Kidney (tissue), 22 donors: ENCODE results near the gene C15orf40. TPM values are rescaled to one million over a fixed set of nuclear protein-coding genes. Genes with fewer than 3 reads are reported as not detected.

ENCODE experiments used
- DNase-seq, 5 donors: peaks; one replicate each; pipeline ENCODE4 v3.0.0-alpha.2; 2013 to 2020
- FAIRE-seq: peaks from 2 replicates; lab custom pipeline; 2012; peaks lifted over from hg19 to GRCh38; lab: Jason Lieb, UNC
- H3K27ac ChIP-seq, 2 donors: one replicate each; pipeline ENCODE4 v1.7.0; 2013; ENCODE audit warnings: low read depth in 2 of 2, low read length in 2 of 2, inconsistent platforms in 1 of 2
- H3K27me3 ChIP-seq: one replicate; pipeline ENCODE4 v1.7.1; 2013; ENCODE audit warnings: low read length, inconsistent platforms; ENCODE audit not compliant: control insufficient read depth, insufficient read depth
- H3K36me3 ChIP-seq, 3 donors: one replicate each; pipeline versions ENCODE4 v1.7.0 to v1.7.1; 2013; ENCODE audit warnings: low read length in 3 of 3, control low read depth in 1 of 3, inconsistent platforms in 1 of 3; ENCODE audit not compliant: insufficient read depth in 3 of 3, control insufficient read depth in 2 of 3
- H3K4me1 ChIP-seq, 3 donors: one replicate each; pipeline versions ENCODE4 v1.7.0 to v1.7.1; 2013; ENCODE audit warnings: low read length in 3 of 3, inconsistent platforms in 1 of 3, low read depth in 1 of 3; ENCODE audit not compliant: control insufficient read depth in 2 of 3, insufficient read depth in 2 of 3
- H3K4me3 ChIP-seq, 3 donors: one replicate each; pipeline versions ENCODE4 v1.7.0 to v1.8.1; 2013; ENCODE audit warnings: low read length in 3 of 3, control low read depth in 1 of 3, inconsistent platforms in 1 of 3
- H3K9ac ChIP-seq, 3 donors: one replicate each; pipeline versions ENCODE4 v1.7.0 to v1.7.1; 2013; ENCODE audit warnings: low read length in 3 of 3, control low read depth in 1 of 3, inconsistent platforms in 1 of 3
- H3K9me3 ChIP-seq, 3 donors: one replicate each; pipeline versions ENCODE4 v1.7.0 to v1.7.1; 2013; ENCODE audit warnings: low read length in 3 of 3, control low read depth in 1 of 3, inconsistent platforms in 1 of 3; ENCODE audit not compliant: control insufficient read depth in 2 of 3, insufficient read depth in 1 of 3
- intact Hi-C: fragments of 100-400 bp; cut with DNase I; formaldehyde crosslinking; loops from one replicate; pipeline ENCODE4 v1.11.1; 2022
- long read RNA-seq, 10 donors: library from polyadenylated mRNA in 1 of 10; unstranded in 1 of 10; transcript quantifications; one replicate each; pipeline ENCODE4 v2.0.0 and lab custom pipeline, GENCODE V29; 2021 to 2026
- polyA plus RNA-seq: library from polyadenylated mRNA; stranded (reverse); fragments of 350-450 nt; fragmentation: Illumina TruSeq; extraction: RNeasy Lipid Tissue Mini Kit (QIAGEN cat#74804); gene quantifications from one replicate; pipeline ENCODE4 v1.2.3, GENCODE V29; 2014; ENCODE audit warnings: low read depth, low replicate concordance; ENCODE audit not compliant: insufficient read depth
- total RNA-seq: library from RNA; stranded (reverse); fragmentation: NEBNext Ultra II Directional; extraction: Animal tissue kit (Norgen Biotek cat#: 25700); gene quantifications from one replicate; pipeline ENCODE4 v1.2.1, GENCODE V29; 2021
- TF ChIP-seq, protein P1 (sequence below): IDR thresholded peaks from 3 replicates; pipeline ENCODE4 v1.5.1; 2012; ENCODE audit warnings: mild to moderate bottlenecking, moderate library complexity, borderline replicate concordance; ENCODE audit not compliant: insufficient read depth; ENCODE audit errors: extremely low read depth
- donor health status: control.
- donor health status: control.
- donor health status: control.
- donor health status: control.
- donor health status: control.
- donor health status: DM: yes; HTN: yes; CAD: no.
- donor health status: Normal renal cell carcinoma (clear cell type).

The C15orf40 gene
- total RNA-seq: 20.5 TPM
- 44.1 TPM for polyA plus RNA-seq
- long read RNA-seq, donor 1, full-length matches to known transcripts: 2 of 7 reads
- long read RNA-seq, donor 1, partial matches to known transcripts: 5 of 7 reads
- long read RNA-seq, donor 1, other reads (novel, unspliced or antisense): 0 of 7 reads
- long read RNA-seq, donor 2, full-length matches to known transcripts: 7 of 7 reads
- long read RNA-seq, donor 2, partial matches to known transcripts: 0 of 7 reads
- long read RNA-seq, donor 2, other reads (novel, unspliced or antisense): 0 of 7 reads
- long read RNA-seq, donor 3, full-length matches to known transcripts: 7 of 7 reads
- long read RNA-seq, donor 3, partial matches to known transcripts: 0 of 7 reads
- long read RNA-seq, donor 3, other reads (novel, unspliced or antisense): 0 of 7 reads
- long read RNA-seq, donor 4, full-length matches to known transcripts: 7 of 7 reads
- long read RNA-seq, donor 4, partial matches to known transcripts: 0 of 7 reads
- long read RNA-seq, donor 4, other reads (novel, unspliced or antisense): 0 of 7 reads
- long read RNA-seq, donor 5: 0 reads
- long read RNA-seq, donor 6, full-length matches to known transcripts: 12 of 43 reads
- long read RNA-seq, donor 6, partial matches to known transcripts: 31 of 43 reads
- long read RNA-seq, donor 6, other reads (novel, unspliced or antisense): 0 of 43 reads
- long read RNA-seq, donor 7, full-length matches to known transcripts: 8 of 10 reads
- long read RNA-seq, donor 7, partial matches to known transcripts: 0 of 10 reads
- long read RNA-seq, donor 7, other reads (novel, unspliced or antisense): 2 of 10 reads
- long read RNA-seq, donor 8, full-length matches to known transcripts: 9 of 9 reads
- long read RNA-seq, donor 8, partial matches to known transcripts: 0 of 9 reads
- long read RNA-seq, donor 8, other reads (novel, unspliced or antisense): 0 of 9 reads
- long read RNA-seq, donor 9, partial matches to known transcripts: 0 of 1 reads
- long read RNA-seq, donor 9, other reads (novel, unspliced or antisense): 0 of 1 reads
- long read RNA-seq, donor 10, full-length matches to known transcripts: 5 of 5 reads
- long read RNA-seq, donor 10, partial matches to known transcripts: 0 of 5 reads
- long read RNA-seq, donor 10, other reads (novel, unspliced or antisense): 0 of 5 reads

DNA sequence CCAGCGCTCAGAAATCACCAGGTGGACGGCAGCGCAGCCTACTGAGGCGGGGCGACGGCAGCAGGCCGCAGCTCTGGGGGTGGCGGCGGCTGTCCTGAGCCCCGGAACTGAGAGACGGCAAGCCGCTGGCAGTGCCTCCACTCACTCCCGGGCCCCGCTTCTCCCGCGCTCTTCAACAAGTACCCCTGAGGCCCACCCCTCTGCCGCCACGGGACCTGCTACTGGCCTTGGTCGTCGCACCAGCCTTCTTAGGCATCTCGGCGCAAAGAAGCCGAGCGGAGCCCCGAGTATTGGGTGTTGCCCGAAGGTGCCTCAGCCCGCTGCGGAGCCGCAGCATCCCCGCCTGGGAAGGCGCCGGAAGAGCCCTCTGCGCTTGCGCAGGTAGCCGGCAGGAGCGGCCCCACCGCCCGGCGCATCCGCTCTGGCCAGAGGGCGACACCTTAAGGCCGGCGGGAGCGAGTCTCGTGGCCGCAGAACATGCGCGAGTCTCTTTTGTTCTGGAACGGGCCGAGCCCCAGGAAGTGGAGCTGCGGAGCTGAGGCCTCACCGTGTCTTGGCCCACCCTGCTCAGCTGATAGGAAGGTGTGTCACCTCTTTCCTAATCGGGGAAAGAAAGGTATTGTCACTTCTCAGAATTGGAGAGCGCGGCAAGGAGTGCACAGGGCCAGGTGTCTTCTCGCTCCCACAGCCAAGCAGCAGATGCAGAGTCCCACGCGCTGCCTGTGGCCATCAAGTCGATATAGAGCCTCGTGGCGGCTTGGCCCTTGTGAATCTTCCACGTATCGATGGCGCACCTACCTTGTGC lies at the start of gene C15orf40:
Gene C15orf40, minus strand, starts transcription at position 369 of the 805 bp plus-strand sequence. Its CDS starts 32 bp downstream, at position 337.
- no peaks in the 10 kb centered on the region for H3K9me3 ChIP-seq
- no peaks in the 10 kb centered on the region for H3K27me3 ChIP-seq
- no peak for FAIRE-seq

DNA sequence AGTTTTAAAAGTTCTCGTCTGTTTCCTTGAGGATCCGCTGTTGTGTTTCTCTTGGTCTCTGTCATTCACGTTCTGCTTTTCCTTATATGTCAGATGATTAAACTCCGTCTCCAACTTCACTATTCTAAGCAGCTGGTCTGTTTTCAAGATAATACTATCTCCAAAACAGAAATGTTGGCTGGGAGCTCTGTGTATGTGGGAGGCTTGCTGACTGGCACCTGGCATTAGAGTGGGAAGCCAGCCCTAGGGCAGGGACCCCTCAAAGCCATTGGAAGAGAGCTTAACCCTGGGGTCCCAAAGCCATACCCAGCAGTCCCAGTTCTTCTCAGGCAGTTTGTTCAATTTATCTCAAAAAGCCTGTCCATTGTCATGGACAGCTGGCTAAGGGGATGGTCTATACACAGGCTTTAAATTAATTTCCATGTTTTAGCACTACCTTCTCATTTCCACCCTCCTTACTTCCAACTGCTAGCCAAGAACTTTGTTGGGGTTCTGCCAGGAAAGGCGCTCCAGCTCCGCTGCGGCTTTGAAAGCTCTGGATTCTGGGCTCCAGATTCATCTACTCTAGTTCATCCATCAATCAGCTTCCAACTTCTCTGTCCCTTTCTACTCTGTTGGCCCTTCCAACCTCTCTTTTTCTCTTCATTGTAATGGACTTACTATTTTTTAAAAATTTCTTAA lies 46.4 kb upstream of the C15orf40 start:
- Histone ChIP-seq H3K4me3 (no peak overlapping the region), H3K27ac (no peak overlapping the region), H3K9me3 (no peaks in the 10 kb centered on the region), H3K27me3 (no peaks in the 10 kb centered on the region), H3K36me3 (peaks cover 0 to 4% (median 0%) of the 10 kb centered on the region in 3 donors), H3K9ac (no peak overlapping the region), H3K4me1 (peaks cover 0 to 6% (median 0%) of the 10 kb centered on the region in 3 donors)
- FAIRE-seq (no peak), DNase-seq (no peak)
- TF ChIP-seq, protein P1, sequence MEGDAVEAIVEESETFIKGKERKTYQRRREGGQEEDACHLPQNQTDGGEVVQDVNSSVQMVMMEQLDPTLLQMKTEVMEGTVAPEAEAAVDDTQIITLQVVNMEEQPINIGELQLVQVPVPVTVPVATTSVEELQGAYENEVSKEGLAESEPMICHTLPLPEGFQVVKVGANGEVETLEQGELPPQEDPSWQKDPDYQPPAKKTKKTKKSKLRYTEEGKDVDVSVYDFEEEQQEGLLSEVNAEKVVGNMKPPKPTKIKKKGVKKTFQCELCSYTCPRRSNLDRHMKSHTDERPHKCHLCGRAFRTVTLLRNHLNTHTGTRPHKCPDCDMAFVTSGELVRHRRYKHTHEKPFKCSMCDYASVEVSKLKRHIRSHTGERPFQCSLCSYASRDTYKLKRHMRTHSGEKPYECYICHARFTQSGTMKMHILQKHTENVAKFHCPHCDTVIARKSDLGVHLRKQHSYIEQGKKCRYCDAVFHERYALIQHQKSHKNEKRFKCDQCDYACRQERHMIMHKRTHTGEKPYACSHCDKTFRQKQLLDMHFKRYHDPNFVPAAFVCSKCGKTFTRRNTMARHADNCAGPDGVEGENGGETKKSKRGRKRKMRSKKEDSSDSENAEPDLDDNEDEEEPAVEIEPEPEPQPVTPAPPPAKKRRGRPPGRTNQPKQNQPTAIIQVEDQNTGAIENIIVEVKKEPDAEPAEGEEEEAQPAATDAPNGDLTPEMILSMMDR: no peak
- intact Hi-C loops: no loop called here

More for the DNA sequence above, at the start of gene C15orf40:
- Histone ChIP-seq H3K36me3 (peaks cover 4 to 19% (median 10%) of the 10 kb centered on the region in 3 donors), H3K9ac (peak within 1 kb of the TSS; percentile 79 to 96 (median 79)), H3K27ac (peak within 1 kb of the TSS; percentile 74 to 76), H3K4me3 (peak within 1 kb of the TSS; percentile 91 to 100 (median 99)), H3K4me1 (peaks cover 5 to 19% (median 16%) of the 10 kb centered on the region in 3 donors)
- TF ChIP-seq, protein P1: peak; percentile 67
- DNase-seq: peak; percentile 90 to 97 (median 96)
- intact Hi-C loops: no loop called here
